Activated naive CD4-positive, alpha-beta T cell (primary cell): Measurements from ENCODE around the gene OR6J1.
"Not testable (repeated sequence)": the region's sequence is repeated elsewhere in the genome, so short reads cannot be mapped to it uniquely, and the experiment has no call there.

Experiments
- DNase-seq, 4 experiments: peaks; one replicate each; lab custom pipeline; 2025; lab: John Stamatoyannopoulos, UW

The OR6J1 gene

DNA sequence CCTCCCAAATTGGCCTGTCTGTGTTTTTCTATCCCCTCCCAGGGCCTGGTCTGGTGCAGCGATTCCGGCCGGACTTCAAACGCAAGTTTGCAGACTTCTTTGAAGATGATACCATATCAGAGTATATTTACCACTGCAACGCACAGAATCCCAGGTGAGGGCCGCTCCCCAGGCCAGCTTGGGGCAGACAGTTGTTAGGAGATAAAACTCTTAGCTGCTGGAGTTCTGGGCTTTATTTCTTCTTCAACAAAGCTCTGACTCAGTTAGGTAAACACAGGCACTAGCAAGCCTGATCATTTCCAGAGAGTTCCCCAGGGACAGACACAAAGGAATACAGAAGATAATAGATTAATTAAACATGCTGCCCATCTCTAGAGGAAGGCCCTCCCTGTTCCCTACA, 37.8 kb downstream of the OR6J1 start:
- no peak for DNase-seq

DNA sequence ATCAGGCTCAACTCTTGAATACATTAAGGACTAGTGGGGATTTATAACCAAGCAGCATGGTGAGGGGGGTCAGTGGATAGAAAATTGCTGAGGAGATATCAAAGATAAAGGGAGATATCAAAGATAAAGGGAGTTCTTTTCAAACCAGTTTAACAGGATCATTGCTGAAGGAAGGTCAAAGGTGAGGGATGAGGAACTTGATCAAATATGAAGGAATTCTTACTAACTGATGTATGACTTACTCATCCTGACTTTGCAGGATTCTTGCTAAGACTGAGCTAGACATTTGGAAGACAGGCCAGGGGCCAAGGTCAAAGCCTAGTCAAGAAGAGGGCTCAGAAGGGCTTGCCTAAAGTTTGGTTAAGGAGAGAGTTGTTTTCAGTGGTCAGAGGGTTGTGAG, 41.3 kb downstream of the OR6J1 start:
- DNase-seq: no peak

DNA sequence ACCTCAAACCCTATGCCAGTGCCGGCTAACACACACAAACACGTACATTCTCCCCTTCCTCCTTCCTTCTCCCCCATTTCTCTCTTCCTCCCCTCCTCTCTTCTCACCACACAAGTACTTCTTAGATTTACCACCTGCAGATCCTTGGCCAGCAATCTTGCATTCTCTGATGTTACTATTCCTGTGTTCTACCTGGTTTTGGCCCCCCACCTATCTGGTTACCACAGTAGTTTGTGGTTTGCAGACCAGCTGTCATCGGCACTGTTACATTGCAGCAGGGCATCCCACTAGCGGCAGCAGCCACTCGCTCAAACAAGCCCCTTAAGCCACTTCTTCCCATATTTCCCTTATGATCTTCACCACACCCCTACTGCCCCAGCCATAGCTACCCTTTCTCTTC, 42.2 kb downstream of the OR6J1 start:
- DNase-seq: no peak

- DNase-seq: no peak
Measured at GRCh38 chr14:22601456-22601855, 42.7 kb downstream of the OR6J1 start.

DNA sequence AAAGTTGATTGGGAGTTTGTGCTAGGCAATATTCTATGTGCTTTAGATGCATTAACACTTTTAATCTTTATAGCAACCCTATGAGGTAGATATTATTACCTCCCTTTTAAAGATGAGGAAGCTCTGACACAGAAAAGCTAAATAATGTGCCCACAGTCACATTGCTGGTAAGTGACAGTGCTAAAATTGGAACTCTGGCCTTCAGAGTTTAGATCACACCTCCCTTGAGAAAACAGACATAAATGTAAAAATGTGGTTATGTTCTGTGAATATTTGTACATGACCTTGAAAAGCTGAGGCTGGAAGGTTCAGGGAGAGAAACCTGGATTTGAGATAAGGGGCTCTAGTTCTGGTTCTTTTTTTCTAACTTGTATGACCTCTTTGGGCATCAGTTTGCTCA, 44.1 kb downstream of the OR6J1 start:
- DNase-seq: no peak

DNA sequence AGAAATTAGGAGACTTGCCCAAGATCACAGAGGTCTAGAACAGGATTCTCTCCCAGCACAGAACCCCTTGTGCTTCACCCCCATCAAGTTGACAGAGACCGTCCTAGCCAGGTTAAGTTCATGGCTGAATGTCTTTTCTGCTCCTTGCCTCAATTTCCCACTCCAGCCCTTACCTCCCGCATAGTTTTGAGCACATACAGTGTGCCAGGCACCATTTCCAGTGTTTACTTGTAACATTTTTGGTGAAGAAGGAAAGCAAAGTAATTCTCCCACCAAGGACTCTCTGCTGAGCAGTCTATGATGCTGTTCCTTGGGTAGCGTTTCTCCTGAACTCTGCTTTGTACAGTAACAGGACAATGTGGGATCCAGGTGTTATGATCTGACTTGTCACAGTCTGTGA, 44.8 kb downstream of the OR6J1 start:
- no peak for DNase-seq

DNA sequence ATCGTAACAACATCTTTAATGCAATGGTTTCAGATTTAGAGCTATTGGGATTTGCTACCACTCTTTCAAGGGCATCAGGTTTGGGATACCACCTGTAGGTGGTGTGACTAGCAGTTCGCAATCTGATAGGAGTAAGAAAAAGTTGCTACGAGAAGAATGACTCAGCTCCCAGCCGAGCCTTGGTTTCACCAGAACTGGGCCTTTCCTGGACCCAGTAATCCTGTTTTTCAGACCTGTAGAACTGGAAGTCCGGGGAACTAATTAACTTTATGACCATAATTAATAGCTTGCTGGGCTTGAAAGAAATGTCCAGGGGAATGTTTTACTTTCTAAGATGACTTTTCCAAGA, 45.3 kb downstream of the OR6J1 start:
- no peak for DNase-seq

GRCh38 chr14:22598099-22598895, 45.9 kb downstream of the OR6J1 start, which contains the start of gene ABHD4:
Gene ABHD4 (plus strand): TSS chr14:22598300. CDS start chr14:22598307, 7 bp downstream.
- DNase-seq: peak in 2 of 4 experiments; percentile 28 to 47

DNA sequence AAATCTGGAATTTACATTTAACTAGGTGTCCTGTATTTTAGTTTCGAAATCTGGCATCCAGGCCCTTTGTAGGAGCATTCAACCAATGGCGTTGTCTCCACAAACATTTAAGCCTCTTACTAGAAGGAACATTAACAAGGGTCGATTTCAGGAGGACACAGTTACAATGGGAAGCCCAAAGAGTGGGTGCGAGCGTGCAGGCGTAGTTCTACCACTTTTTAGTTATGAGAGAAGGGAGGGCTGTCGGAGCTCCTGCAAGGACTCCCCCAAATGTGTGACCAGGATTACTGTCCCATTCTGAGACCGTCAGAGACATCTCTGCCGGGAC, 46.4 kb downstream of the OR6J1 start:
- DNase-seq: no peak

DNA sequence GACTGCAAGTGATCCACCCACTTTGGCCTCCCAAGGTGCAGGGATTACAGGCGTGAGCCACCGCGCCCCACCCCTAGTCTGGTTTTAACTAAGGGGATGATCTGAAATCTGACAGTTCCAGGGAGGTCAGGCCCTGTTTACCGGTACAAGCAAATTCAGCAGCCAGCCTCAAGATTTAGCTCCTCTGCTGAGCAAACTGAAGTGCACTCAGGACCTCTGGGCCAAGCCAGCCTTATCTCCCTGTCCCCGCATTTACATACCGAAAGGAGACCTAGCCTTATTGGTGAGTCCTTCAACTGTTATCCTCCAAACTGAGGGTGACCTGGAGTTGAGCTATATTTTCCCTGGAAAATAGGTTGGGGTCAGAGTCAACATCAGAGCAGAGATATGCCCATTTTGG, 46.9 kb downstream of the OR6J1 start:
- no peak for DNase-seq

- DNase-seq: no peak
Measured at GRCh38 chr14:22596354-22596879, 47.7 kb downstream of the OR6J1 start.

GRCh38 chr14:22594156-22594716, 49.9 kb downstream of the OR6J1 start:
- no peak for DNase-seq

DNA sequence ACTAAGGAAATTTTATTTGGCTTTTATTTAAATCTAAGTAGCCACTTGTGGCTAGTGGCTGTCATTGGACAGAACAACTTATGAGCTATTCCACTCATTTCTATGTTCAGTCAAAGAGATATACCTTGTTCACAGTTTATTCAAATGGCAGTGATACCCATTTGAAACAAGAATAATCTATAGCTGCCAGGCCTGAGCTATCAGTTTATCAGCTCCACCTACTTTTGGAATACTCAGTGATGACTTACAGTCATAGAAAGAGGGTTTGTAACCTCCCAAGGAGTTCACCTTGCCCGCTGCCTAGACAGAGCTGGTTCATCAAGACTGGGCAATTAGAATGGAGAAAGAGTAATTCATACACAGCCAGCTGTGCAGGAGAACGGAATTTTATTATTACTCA, 50.6 kb downstream of the OR6J1 start:
- DNase-seq: no peak

DNA sequence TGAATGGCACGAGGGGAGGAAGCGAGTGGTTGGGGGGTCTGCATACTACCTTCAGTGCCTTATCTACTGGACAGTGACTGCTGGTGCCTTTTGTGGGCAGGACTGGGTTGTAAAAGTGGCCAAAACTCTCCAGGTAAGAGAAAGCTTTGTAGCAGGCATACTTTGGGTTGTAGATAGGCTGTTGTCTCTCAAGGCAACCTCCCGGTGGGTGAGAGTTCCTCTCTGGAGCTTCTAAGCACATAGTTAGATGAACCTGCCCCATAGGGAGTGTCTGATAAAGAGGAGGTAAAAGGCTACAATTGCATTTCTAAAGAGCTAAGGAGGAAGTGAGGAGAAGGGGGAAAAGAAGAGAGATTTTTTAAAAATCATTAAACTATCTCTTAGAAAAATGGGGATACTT, 51.0 kb downstream of the OR6J1 start:
- no peak for DNase-seq

DNA sequence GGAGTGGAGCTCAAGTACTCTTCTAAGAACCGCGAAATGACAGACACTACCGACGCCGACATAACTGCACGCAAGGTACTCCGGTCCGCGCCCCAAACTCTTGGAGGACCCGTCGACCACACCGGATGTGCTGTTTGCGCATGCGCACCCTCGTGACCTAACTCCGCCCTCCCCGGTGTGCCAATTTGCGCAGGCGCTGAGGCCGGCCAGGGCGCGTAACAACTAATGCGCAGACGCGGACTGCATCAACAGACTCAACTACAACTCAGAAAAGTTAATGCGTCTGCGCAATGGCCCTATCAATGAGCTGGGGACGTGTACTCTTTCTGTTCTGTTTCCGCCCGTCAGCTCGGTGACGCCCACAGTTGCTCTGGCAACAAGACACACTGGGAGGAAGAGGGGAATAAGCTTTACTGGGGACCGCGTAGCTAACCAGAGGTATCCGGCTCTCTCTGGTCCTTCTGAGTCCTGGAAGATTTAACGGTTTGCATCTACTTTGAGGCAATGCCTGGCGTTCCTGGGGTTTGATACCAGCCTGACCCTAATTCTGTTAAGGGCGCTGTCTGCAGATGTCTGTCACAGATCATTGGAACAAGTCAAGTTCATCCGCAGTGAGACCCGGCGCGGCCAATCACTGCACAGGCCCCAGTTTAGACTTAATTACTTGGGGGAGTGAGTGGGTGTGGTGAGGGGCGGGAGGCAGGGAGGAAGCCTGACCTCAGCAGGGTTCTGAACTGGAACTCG, 54.9 kb downstream of the OR6J1 start, which contains the start of gene DAD1:
TSS of gene DAD1 (minus strand) at position 129 of the 744 bp plus-strand sequence. CDS start at position 62, 67 bp downstream.
- DNase-seq: peak; percentile 97 to 99 (median 98)

- DNase-seq: no peak
Measured at GRCh38 chr14:22588526-22589095, 55.5 kb downstream of the OR6J1 start.

- DNase-seq: not testable (repeated sequence)
Measured at GRCh38 chr14:22587677-22588422, 56.3 kb downstream of the OR6J1 start.

DNA sequence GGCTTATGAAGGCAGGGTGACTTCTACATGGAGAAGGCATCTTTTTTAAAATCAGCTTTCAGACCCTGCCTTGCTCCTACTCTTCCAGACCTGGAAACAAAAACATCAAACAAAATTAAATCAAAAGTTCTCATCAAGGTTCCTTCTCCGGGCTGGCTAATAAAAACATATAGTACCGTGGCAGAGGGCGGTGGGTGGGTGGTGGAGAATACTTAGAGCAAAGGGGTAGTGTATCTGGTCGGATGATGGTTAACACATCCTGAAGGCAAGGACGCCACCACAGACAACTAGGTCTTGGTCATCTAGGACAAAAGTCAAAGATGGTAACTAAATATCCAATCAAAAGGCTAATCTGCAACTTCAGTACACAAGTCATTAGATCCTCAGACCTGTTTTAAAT, 56.9 kb downstream of the OR6J1 start:
- no peak for DNase-seq

GRCh38 chr14:22583994-22584393, 60.2 kb downstream of the OR6J1 start:
- no peak for DNase-seq
